Measurements from ENCODE around the gene ZSWIM4. TPM values are rescaled to one million over a fixed set of nuclear protein-coding genes. Genes with fewer than 3 reads are reported as not detected.
"Not testable (repeated sequence)": the region's sequence is repeated elsewhere in the genome, so short reads cannot be mapped to it uniquely, and the experiment has no call there.

The ZSWIM4 gene
- total RNA-seq (2014; rRNA removed; shearing (Covaris generic)): 1.8 and 2.7 TPM in 2 replicates
- polyA plus RNA-seq (2015; cell fraction: cytosol; rRNA removed): 8.2 and 9.2 TPM in 2 replicates
- 11.2 and 13.4 TPM in 2 replicates for polyA plus RNA-seq (2015; cell fraction: nucleus; rRNA removed)

- DNase-seq (ENCODE audit: low read depth): peak; percentile 98
Observed at GRCh38 chr19:13794757-13795589, at the start of gene ZSWIM4. Gene ZSWIM4, plus strand, starts transcription at chr19:13795443. Its CDS starts 206 bp downstream, at chr19:13795649.

GRCh38 chr19:13747098-13747453 is 48.2 kb upstream of the ZSWIM4 start:
- DNase-seq (ENCODE audit: low read depth): no peak

GRCh38 chr19:13748169-13748828 is 46.9 kb upstream of the ZSWIM4 start:
- no peak for DNase-seq (ENCODE audit: low read depth)

- no peak for DNase-seq (ENCODE audit: low read depth)
Observed at GRCh38 chr19:13751436-13751835, 43.8 kb upstream of the ZSWIM4 start.

GRCh38 chr19:13753622-13754021 is 41.6 kb upstream of the ZSWIM4 start:
- DNase-seq (ENCODE audit: low read depth): not testable (repeated sequence)

- no peak for DNase-seq (ENCODE audit: low read depth)
Observed at GRCh38 chr19:13756210-13756609, 39.0 kb upstream of the ZSWIM4 start.

GRCh38 chr19:13757805-13758772 is 37.2 kb upstream of the ZSWIM4 start:
- DNase-seq (ENCODE audit: low read depth): no peak

- DNase-seq (ENCODE audit: low read depth): no peak
Observed at GRCh38 chr19:13758795-13759194, 36.4 kb upstream of the ZSWIM4 start.

- DNase-seq (ENCODE audit: low read depth): no peak
Observed at GRCh38 chr19:13761423-13761822, 33.8 kb upstream of the ZSWIM4 start.

- no peak for DNase-seq (ENCODE audit: low read depth)
Observed at GRCh38 chr19:13762635-13763235, 32.5 kb upstream of the ZSWIM4 start.

- no peak for DNase-seq (ENCODE audit: low read depth)
Observed at GRCh38 chr19:13763265-13763664, 32.0 kb upstream of the ZSWIM4 start.

- DNase-seq (ENCODE audit: low read depth): peak; percentile 70
Observed at GRCh38 chr19:13764101-13764807, 31.0 kb upstream of the ZSWIM4 start, which contains the start of gene MRI1. Gene MRI1, plus strand, starts transcription at chr19:13764522. Its CDS starts 67 bp downstream, at chr19:13764589.

GRCh38 chr19:13764821-13765394 is 30.3 kb upstream of the ZSWIM4 start:
- DNase-seq (ENCODE audit: low read depth): no peak

- no peak for DNase-seq (ENCODE audit: low read depth)
Observed at GRCh38 chr19:13765395-13766094, 29.7 kb upstream of the ZSWIM4 start.

- no peak for DNase-seq (ENCODE audit: low read depth)
Observed at GRCh38 chr19:13766095-13766481, 29.2 kb upstream of the ZSWIM4 start.

- DNase-seq (ENCODE audit: low read depth): no peak
Observed at GRCh38 chr19:13768510-13768909, 26.7 kb upstream of the ZSWIM4 start.

- DNase-seq (ENCODE audit: low read depth): no peak
Observed at GRCh38 chr19:13770013-13770635, 25.1 kb upstream of the ZSWIM4 start.

All from HT1080 (cell line).